ENCODE measurements around the gene PNPLA2. TPM values are rescaled to one million over a fixed set of nuclear protein-coding genes. Genes with fewer than 3 reads are reported as not detected.

PNPLA2 gene
- total and polyA plus RNA-seq, 2 of the 8 experiments (the other 6 are each of a cell fraction or from before 2014, with no cell fraction given) = 30.9 to 62.1 TPM

GRCh38 chr11:850775-851763 is 32.4 kb downstream of the PNPLA2 start (continued):
- TF ChIP-seq EZH2 (IDR thresholded peaks at IDR 0.05; ENCODE audit: low read depth, low read length, severe bottlenecking) (no peak), TAF7 (optimal IDR thresholded peaks at IDR 0.05; ENCODE audit: borderline replicate concordance, low read depth, low read length) (peak; percentile 21), RAD21 (IDR thresholded peaks at IDR 0.05 in 1 of 2, conservative IDR thresholded peaks at IDR 0.05 in 1 of 2; ENCODE audit: low read depth in 2 of 2, low read length in 2 of 2) (peak; percentile 65 to 72), ASH2L (IDR thresholded peaks at IDR 0.05; ENCODE audit: low read length) (no peak), CTBP2 (IDR thresholded peaks at IDR 0.05; ENCODE audit: borderline replicate concordance, insufficient read depth, insufficient read length, low read length) (peak; percentile 48), SIN3A (conservative IDR thresholded peaks at IDR 0.05 in 1 of 2, IDR thresholded peaks at IDR 0.05 in 1 of 2; ENCODE audit: low read depth in 1 of 2, low read length in 2 of 2) (0 out of 4 replicates have a peak, but pooled peaks of 1 of the 2 experiments have one; percentile 45)

Data from H1 (cell line).